A673 (cell line): Measurements from ENCODE around the gene PRUNE2.

ENCODE experiments used
- EZH2 ChIP-seq: fragments of 200-600 bp; sonication (generic); IDR thresholded peaks from 2 replicates; pipeline ENCODE4 v1.6.1; 2017; ENCODE audit warnings: borderline replicate concordance, low read depth, mild to moderate bottlenecking, mixed read lengths, antibody characterized with exemption, low read length; ENCODE audit not compliant: poor library complexity, severe bottlenecking
- TF ChIP-seq, protein P1 (sequence below): fragments of 300-800, 200-600 bp; sonication (generic); conservative IDR thresholded peaks from 2 replicates; pipeline ENCODE4 v1.5.1; 2017; ENCODE audit warnings: low read depth, mild to moderate bottlenecking, antibody characterized with exemption, low read length, moderate library complexity, mixed read lengths

DNA sequence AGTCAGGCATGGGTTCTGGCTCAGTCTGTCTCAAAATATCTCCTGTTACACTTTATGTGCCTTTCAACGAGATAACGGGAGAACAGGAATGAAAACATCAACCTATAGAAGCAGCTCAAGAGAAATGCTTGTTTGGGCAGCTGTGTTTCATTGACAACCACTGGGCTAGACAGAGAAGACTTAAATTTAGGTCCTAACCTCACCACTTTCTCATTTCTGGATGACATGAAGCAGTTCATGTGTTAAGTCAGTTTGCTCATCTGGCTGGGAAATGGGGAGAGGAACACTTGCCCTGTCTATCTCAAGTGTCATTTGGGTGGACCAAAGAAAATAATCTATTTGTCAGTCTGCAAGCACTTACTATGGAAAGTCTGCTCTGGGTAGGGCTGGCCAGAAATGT lies 208.4 kb downstream of the PRUNE2 start:
- TF ChIP-seq, protein P1, sequence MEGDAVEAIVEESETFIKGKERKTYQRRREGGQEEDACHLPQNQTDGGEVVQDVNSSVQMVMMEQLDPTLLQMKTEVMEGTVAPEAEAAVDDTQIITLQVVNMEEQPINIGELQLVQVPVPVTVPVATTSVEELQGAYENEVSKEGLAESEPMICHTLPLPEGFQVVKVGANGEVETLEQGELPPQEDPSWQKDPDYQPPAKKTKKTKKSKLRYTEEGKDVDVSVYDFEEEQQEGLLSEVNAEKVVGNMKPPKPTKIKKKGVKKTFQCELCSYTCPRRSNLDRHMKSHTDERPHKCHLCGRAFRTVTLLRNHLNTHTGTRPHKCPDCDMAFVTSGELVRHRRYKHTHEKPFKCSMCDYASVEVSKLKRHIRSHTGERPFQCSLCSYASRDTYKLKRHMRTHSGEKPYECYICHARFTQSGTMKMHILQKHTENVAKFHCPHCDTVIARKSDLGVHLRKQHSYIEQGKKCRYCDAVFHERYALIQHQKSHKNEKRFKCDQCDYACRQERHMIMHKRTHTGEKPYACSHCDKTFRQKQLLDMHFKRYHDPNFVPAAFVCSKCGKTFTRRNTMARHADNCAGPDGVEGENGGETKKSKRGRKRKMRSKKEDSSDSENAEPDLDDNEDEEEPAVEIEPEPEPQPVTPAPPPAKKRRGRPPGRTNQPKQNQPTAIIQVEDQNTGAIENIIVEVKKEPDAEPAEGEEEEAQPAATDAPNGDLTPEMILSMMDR, result no peak
- TF ChIP-seq EZH2, result no peak
